ENCODE results near the gene CALHM5. TPM values are rescaled to one million over a fixed set of nuclear protein-coding genes. Genes with fewer than 3 reads are reported as not detected.
"Not testable (repeated sequence)": the region's sequence is repeated elsewhere in the genome, so short reads cannot be mapped to it uniquely, and the experiment has no call there.

The CALHM5 gene
- total RNA-seq, 1 experiment from 2014 or later, result not detected

GRCh38 chr6:116492331-116493067, 18.9 kb upstream of the CALHM5 start:
- H3K9me3 ChIP-seq (ENCODE audit: control insufficient read depth, insufficient read depth, low read depth, low read length), result no peaks in the 10 kb centered on the region
- no peak overlapping the region for H3K27ac ChIP-seq (ENCODE audit: low read length)
- POLR2A ChIA-PET, result no interaction called here
- TF ChIP-seq POLR2AphosphoS5 (IDR thresholded peaks at IDR 0.05; ENCODE audit: low read depth, low read length), result no peak
- TF ChIP-seq SIN3A (IDR thresholded peaks at IDR 0.05; ENCODE audit: borderline replicate concordance, insufficient read depth, low read depth, low read length), result no peak
- no peak for TF ChIP-seq REST (IDR thresholded peaks at IDR 0.05; ENCODE audit: insufficient read depth in 1 of 2, low read depth in 2 of 2, low read length in 1 of 2)
- TF ChIP-seq TCF7L2 (IDR thresholded peaks at IDR 0.05; ENCODE audit: low read depth, low read length), result no peak
- TF ChIP-seq CTCF (IDR thresholded peaks at IDR 0.05), result no peak
- intact Hi-C loops (cut with micrococcal nuclease; ENCODE audit: unreplicated experiment), result no loop called here
- BruUV-seq (replicated peaks), result no TSS peak
- ATAC-seq (no peak), DNase-seq (ENCODE audit: low read depth, low spot score) (no peak)
- CTCF ChIA-PET, result no interaction called here
- H3K27me3 ChIP-seq (ENCODE audit: control insufficient read depth, insufficient read depth, low read length), result no peaks in the 10 kb centered on the region
- no peaks in the 10 kb centered on the region for H3K36me3 ChIP-seq (ENCODE audit: control insufficient read depth, insufficient read depth, low read length)
- H3K4me1 ChIP-seq (ENCODE audit: control insufficient read depth, insufficient read depth, low read length), result no peaks in the 10 kb centered on the region
- H3K4me3 ChIP-seq (ENCODE audit: low read depth in 2 of 2, low read length in 2 of 2), result no peak overlapping the region
- in situ Hi-C loops (cut with HindIII; ENCODE audit: low pct_unique_long_range_greater_than_20kb, low sequenced_read_pairs), result no loop called here

GRCh38 chr6:116495161-116495560, 16.3 kb upstream of the CALHM5 start:
- ATAC-seq; H3K36me3 ChIP-seq (ENCODE audit: control insufficient read depth, insufficient read depth, low read length); DNase-seq (ENCODE audit: low read depth, low spot score); H3K4me1 ChIP-seq (ENCODE audit: control insufficient read depth, insufficient read depth, low read length); H3K4me3 ChIP-seq (ENCODE audit: low read depth in 2 of 2, low read length in 2 of 2); CTCF ChIA-PET; intact Hi-C loops (cut with micrococcal nuclease; ENCODE audit: unreplicated experiment); H3K27ac ChIP-seq (ENCODE audit: low read length); POLR2A ChIA-PET; BruUV-seq (replicated peaks); H3K9me3 ChIP-seq (ENCODE audit: control insufficient read depth, insufficient read depth, low read depth, low read length); in situ Hi-C loops (cut with HindIII; ENCODE audit: low pct_unique_long_range_greater_than_20kb, low sequenced_read_pairs): not testable (repeated sequence)
- peaks cover 11% of the 10 kb centered on the region for H3K27me3 ChIP-seq (ENCODE audit: control insufficient read depth, insufficient read depth, low read length)

GRCh38 chr6:116497113-116497676, 14.2 kb upstream of the CALHM5 start:
- no peaks in the 10 kb centered on the region for H3K4me1 ChIP-seq (ENCODE audit: control insufficient read depth, insufficient read depth, low read length)
- intact Hi-C loops (cut with micrococcal nuclease; ENCODE audit: unreplicated experiment) (no loop called here), in situ Hi-C loops (cut with HindIII; ENCODE audit: low pct_unique_long_range_greater_than_20kb, low sequenced_read_pairs) (no loop called here)
- H3K27me3 ChIP-seq (ENCODE audit: control insufficient read depth, insufficient read depth, low read length), result peaks cover 17% of the 10 kb centered on the region
- H3K27ac ChIP-seq (ENCODE audit: low read length), result no peak overlapping the region
- no peak for TF ChIP-seq REST (IDR thresholded peaks at IDR 0.05; ENCODE audit: insufficient read depth in 1 of 2, low read depth in 2 of 2, low read length in 1 of 2)
- TF ChIP-seq SIN3A (IDR thresholded peaks at IDR 0.05; ENCODE audit: borderline replicate concordance, insufficient read depth, low read depth, low read length), result no peak
- no peak for TF ChIP-seq POLR2AphosphoS5 (IDR thresholded peaks at IDR 0.05; ENCODE audit: low read depth, low read length)
- no peak for TF ChIP-seq CTCF (IDR thresholded peaks at IDR 0.05)
- no peak for TF ChIP-seq TCF7L2 (IDR thresholded peaks at IDR 0.05; ENCODE audit: low read depth, low read length)
- no peak overlapping the region for H3K4me3 ChIP-seq (ENCODE audit: low read depth in 2 of 2, low read length in 2 of 2)
- BruUV-seq (replicated peaks), result no TSS peak
- ATAC-seq, result no peak
- DNase-seq (ENCODE audit: low read depth, low spot score), result no peak
- ChIA-PET POLR2A (no interaction called here), CTCF (no interaction called here)
- H3K36me3 ChIP-seq (ENCODE audit: control insufficient read depth, insufficient read depth, low read length), result no peaks in the 10 kb centered on the region
- no peaks in the 10 kb centered on the region for H3K9me3 ChIP-seq (ENCODE audit: control insufficient read depth, insufficient read depth, low read depth, low read length)

Measured in Panc1 (cell line).